Fibroblast of lung (primary cell): ENCODE measurements around the gene EPS8.

ENCODE experiments used
- EZH2 ChIP-seq: IDR thresholded peaks from 2 replicates; pipeline ENCODE4 v1.5.1; 2012; ENCODE audit warnings: low read length, control low read depth, mild to moderate bottlenecking; ENCODE audit errors: missing control alignments
- TF ChIP-seq, protein P1 (sequence below), 2 donors: IDR thresholded peaks in 1 of 2; conservative IDR thresholded peaks in 1 of 2; 1 replicate in 1 of 2; 2 replicates in 1 of 2; pipeline ENCODE4 v1.5.1; 2011 to 2012; ENCODE audit warnings: low read length in 2 of 2, control low read depth in 1 of 2, inconsistent platforms in 1 of 2, low read depth in 1 of 2, mild to moderate bottlenecking in 1 of 2

- TF ChIP-seq, protein P1, sequence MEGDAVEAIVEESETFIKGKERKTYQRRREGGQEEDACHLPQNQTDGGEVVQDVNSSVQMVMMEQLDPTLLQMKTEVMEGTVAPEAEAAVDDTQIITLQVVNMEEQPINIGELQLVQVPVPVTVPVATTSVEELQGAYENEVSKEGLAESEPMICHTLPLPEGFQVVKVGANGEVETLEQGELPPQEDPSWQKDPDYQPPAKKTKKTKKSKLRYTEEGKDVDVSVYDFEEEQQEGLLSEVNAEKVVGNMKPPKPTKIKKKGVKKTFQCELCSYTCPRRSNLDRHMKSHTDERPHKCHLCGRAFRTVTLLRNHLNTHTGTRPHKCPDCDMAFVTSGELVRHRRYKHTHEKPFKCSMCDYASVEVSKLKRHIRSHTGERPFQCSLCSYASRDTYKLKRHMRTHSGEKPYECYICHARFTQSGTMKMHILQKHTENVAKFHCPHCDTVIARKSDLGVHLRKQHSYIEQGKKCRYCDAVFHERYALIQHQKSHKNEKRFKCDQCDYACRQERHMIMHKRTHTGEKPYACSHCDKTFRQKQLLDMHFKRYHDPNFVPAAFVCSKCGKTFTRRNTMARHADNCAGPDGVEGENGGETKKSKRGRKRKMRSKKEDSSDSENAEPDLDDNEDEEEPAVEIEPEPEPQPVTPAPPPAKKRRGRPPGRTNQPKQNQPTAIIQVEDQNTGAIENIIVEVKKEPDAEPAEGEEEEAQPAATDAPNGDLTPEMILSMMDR (conservative IDR thresholded peaks at IDR 0.05 in 1 of 2, IDR thresholded peaks at IDR 0.05 in 1 of 2; ENCODE audit: low read depth in 1 of 2, low read length in 2 of 2): no peak
- TF ChIP-seq EZH2: no peak
These were observed 5.0 kb upstream of the EPS8 start for GRCh38 chr12:15794196-15794595.
